PFSK-1 (cell line): ENCODE data around the gene TTN.

Source experiments
- FOXP2 ChIP-seq: optimal IDR thresholded peaks from 2 replicates; pipeline ENCODE3; 2011; ENCODE audit warnings: borderline replicate concordance, control low read depth, inconsistent platforms; ENCODE audit not compliant: insufficient read depth; ENCODE audit errors: extremely low read length, extremely low read depth
- POLR2AphosphoS5 ChIP-seq: IDR thresholded peaks from 2 replicates; pipeline ENCODE4 v1.6.1; 2012; ENCODE audit warnings: low read depth, mild to moderate bottlenecking, control low read depth, low read length, moderate library complexity
- REST ChIP-seq, 2 experiments: IDR thresholded peaks; 2 replicates each; pipeline versions ENCODE4 v1.6.1 to v1.8.0; 2011 to 2012; ENCODE audit warnings: low read depth in 2 of 2, low read length in 2 of 2, control low read depth in 1 of 2, inconsistent platforms in 1 of 2, mild to moderate bottlenecking in 1 of 2, moderate library complexity in 1 of 2; ENCODE audit not compliant: insufficient read depth in 1 of 2
- SIN3A ChIP-seq: IDR thresholded peaks from 2 replicates; pipeline ENCODE4 v1.6.1; 2012; ENCODE audit warnings: mild to moderate bottlenecking, low read length, moderate library complexity, borderline replicate concordance; ENCODE audit not compliant: insufficient read depth
- TAF1 ChIP-seq: IDR thresholded peaks from 2 replicates; pipeline ENCODE4 v1.6.1; 2012; ENCODE audit warnings: low read length, control low read depth, borderline replicate concordance; ENCODE audit not compliant: insufficient read depth

TTN gene

GRCh38 chr2:178731300-178731699 is 75.9 kb downstream of the TTN start:
- no peak for TF ChIP-seq SIN3A
- TF ChIP-seq TAF1, result no peak
- TF ChIP-seq REST (IDR thresholded peaks at IDR 0.05; ENCODE audit: insufficient read depth in 1 of 2, low read depth in 2 of 2, low read length in 2 of 2), result no peak
- no peak for TF ChIP-seq FOXP2
- no peak for TF ChIP-seq POLR2AphosphoS5

- TF ChIP-seq POLR2AphosphoS5, result no peak
- no peak for TF ChIP-seq TAF1
- TF ChIP-seq REST (IDR thresholded peaks at IDR 0.05; ENCODE audit: insufficient read depth in 1 of 2, low read depth in 2 of 2, low read length in 2 of 2), result no peak
- TF ChIP-seq SIN3A, result no peak
- no peak for TF ChIP-seq FOXP2
These were observed 77.2 kb downstream of the TTN start for GRCh38 chr2:178730049-178730448.

GRCh38 chr2:178723786-178724346 is 83.4 kb downstream of the TTN start:
- TF ChIP-seq FOXP2 (no peak), REST (IDR thresholded peaks at IDR 0.05; ENCODE audit: insufficient read depth in 1 of 2, low read depth in 2 of 2, low read length in 2 of 2) (no peak), TAF1 (no peak), POLR2AphosphoS5 (no peak), SIN3A (no peak)

GRCh38 chr2:178722296-178722695 is 84.9 kb downstream of the TTN start:
- TF ChIP-seq SIN3A (no peak), FOXP2 (no peak), REST (IDR thresholded peaks at IDR 0.05; ENCODE audit: insufficient read depth in 1 of 2, low read depth in 2 of 2, low read length in 2 of 2) (no peak), POLR2AphosphoS5 (no peak), TAF1 (no peak)

GRCh38 chr2:178718988-178719387 is 88.2 kb downstream of the TTN start:
- no peak for TF ChIP-seq REST (IDR thresholded peaks at IDR 0.05; ENCODE audit: insufficient read depth in 1 of 2, low read depth in 2 of 2, low read length in 2 of 2)
- TF ChIP-seq SIN3A, result no peak
- TF ChIP-seq FOXP2, result no peak
- no peak for TF ChIP-seq POLR2AphosphoS5
- TF ChIP-seq TAF1, result no peak
